Panc1 (cell line): ENCODE measurements around the gene SMYD5. TPM values are rescaled to one million over a fixed set of nuclear protein-coding genes. Genes with fewer than 3 reads are reported as not detected.

ENCODE experiments used
- ATAC-seq: fragments of 200-7000 bp; cut with Tn5 transposase; 2 replicates; pipeline ENCODE4 v1.9.1; 2020; ENCODE audit warnings: mild to moderate bottlenecking, moderate library complexity
- BruUV-seq: library from RNA; stranded (reverse); fragments of 400-500 nt; replicated peaks from 2 replicates; lab custom pipeline; 2021; lab: Mats Ljungman, UMichigan
- CTCF ChIA-PET: fragments of 300-600 bp; sonication (Branson Sonifier 250); formaldehyde crosslinking; loops from one replicate; lab custom pipeline; 2022; ENCODE audit warnings: antibody characterized with exemption; lab: Charles Lee
- POLR2A ChIA-PET: fragments of 300-600 bp; sonication (Branson Sonifier 250); formaldehyde crosslinking; loops from one replicate; lab custom pipeline; 2022; ENCODE audit warnings: antibody characterized with exemption; lab: Charles Lee
- DNase-seq: peaks from one replicate; pipeline ENCODE4 v3.0.0-alpha.2; 2010; ENCODE audit warnings: low read depth, low spot score
- H3K27ac ChIP-seq: 2 replicates; pipeline ENCODE4 v1.5.1; 2011; ENCODE audit warnings: mild to moderate bottlenecking, low read length, inconsistent platforms
- H3K27me3 ChIP-seq: fragments of 200-500 bp; sonication (Bioruptor generic); 2 replicates; pipeline ENCODE4 v1.6.0; 2014; ENCODE audit warnings: low read length, inconsistent platforms; ENCODE audit not compliant: control insufficient read depth, insufficient read depth
- H3K36me3 ChIP-seq: fragments of 200-500 bp; sonication (Bioruptor generic); 2 replicates; pipeline ENCODE4 v1.5.1; 2014; ENCODE audit warnings: inconsistent platforms, mild to moderate bottlenecking, low read length, moderate library complexity; ENCODE audit not compliant: control insufficient read depth, insufficient read depth
- H3K4me1 ChIP-seq: 2 replicates; pipeline ENCODE4 v1.5.1; 2011; ENCODE audit warnings: inconsistent platforms, mild to moderate bottlenecking, low read length, moderate library complexity; ENCODE audit not compliant: control insufficient read depth, insufficient read depth
- H3K4me3 ChIP-seq, 2 experiments: 2 replicates each; pipeline ENCODE4 v1.5.1; 2011 to 2012; ENCODE audit warnings: low read depth in 2 of 2, low read length in 2 of 2, mild to moderate bottlenecking in 2 of 2, inconsistent platforms in 1 of 2, moderate library complexity in 1 of 2
- H3K9me3 ChIP-seq: fragments of 200-500 bp; sonication (Bioruptor generic); 2 replicates; pipeline ENCODE4 v1.5.1; 2014; ENCODE audit warnings: low read depth, mild to moderate bottlenecking, inconsistent platforms, low read length, moderate library complexity; ENCODE audit not compliant: control insufficient read depth, insufficient read depth
- CTCF ChIP-seq: fragments of 450-650 bp; IDR thresholded peaks from 2 replicates; pipeline ENCODE4 v1.5.1; 2017; ENCODE audit warnings: mild to moderate bottlenecking
- POLR2AphosphoS5 ChIP-seq: IDR thresholded peaks from 2 replicates; pipeline ENCODE4 v1.6.1; 2012; ENCODE audit warnings: mild to moderate bottlenecking, low read depth, low read length, moderate library complexity
- REST ChIP-seq, 2 experiments: IDR thresholded peaks; 2 replicates each; pipeline ENCODE4 v1.6.1; 2011 to 2012; ENCODE audit warnings: low read depth in 2 of 2, control low read depth in 1 of 2, low read length in 1 of 2, mild to moderate bottlenecking in 1 of 2, moderate library complexity in 1 of 2; ENCODE audit not compliant: insufficient read depth in 1 of 2
- SIN3A ChIP-seq: IDR thresholded peaks from 2 replicates; pipeline ENCODE4 v1.6.1; 2012; ENCODE audit warnings: low read depth, mild to moderate bottlenecking, low read length, moderate library complexity, borderline replicate concordance; ENCODE audit not compliant: insufficient read depth
- TCF7L2 ChIP-seq: IDR thresholded peaks from 2 replicates; pipeline ENCODE4 v1.6.1; 2011; ENCODE audit warnings: mild to moderate bottlenecking, low read depth, low read length, inconsistent platforms
- in situ Hi-C: cut with HindIII; loops from 2 replicates; pipeline ENCODE4 v1.10.0; 2016; ENCODE audit warnings: low sequenced_read_pairs, low pct_unique_long_range_greater_than_20kb
- intact Hi-C: fragments of 100-400 bp; cut with micrococcal nuclease; formaldehyde crosslinking; loops from one replicate; pipeline ENCODE4 v1.10.0; 2022; ENCODE audit not compliant: unreplicated experiment
- total RNA-seq: library from RNA; stranded (reverse); gene quantifications from one replicate; pipeline ENCODE4 v1.2.1, GENCODE V29; 2021; ENCODE audit not compliant: unreplicated experiment

SMYD5 gene
- total RNA-seq, 1 experiment from 2014 or later, result 37.6 TPM

GRCh38 chr2:73250872-73251846 lies 37.1 kb downstream of the SMYD5 start:
- ChIA-PET POLR2A (interaction anchor here (0.6 to 0.8 kb wide), 2 partner anchors 12 to 19 kb away, joined by 4 to 6 read pairs; no protein-coding TSS in a partner anchor), CTCF (no interaction called here)
- ATAC-seq (no peak), DNase-seq (no peak)
- Histone ChIP-seq H3K27ac (no peak overlapping the region), H3K27me3 (no peaks in the 10 kb centered on the region), H3K9me3 (no peaks in the 10 kb centered on the region), H3K36me3 (peaks cover 31% of the 10 kb centered on the region), H3K4me1 (no peaks in the 10 kb centered on the region), H3K4me3 (no peak overlapping the region)
- BruUV-seq, result no TSS peak
- intact Hi-C loops, result no loop called here
- no peak for TF ChIP-seq SIN3A
- TF ChIP-seq POLR2AphosphoS5, result no peak
- TF ChIP-seq TCF7L2, result no peak
- no peak for TF ChIP-seq CTCF
- TF ChIP-seq REST (IDR thresholded peaks at IDR 0.05; ENCODE audit: insufficient read depth in 1 of 2, low read depth in 2 of 2, low read length in 1 of 2), result no peak
- in situ Hi-C loops, result no loop called here

GRCh38 chr2:73252238-73253027 lies 38.4 kb downstream of the SMYD5 start:
- BruUV-seq, result no TSS peak
- TF ChIP-seq POLR2AphosphoS5 (no peak), TCF7L2 (no peak), REST (IDR thresholded peaks at IDR 0.05; ENCODE audit: insufficient read depth in 1 of 2, low read depth in 2 of 2, low read length in 1 of 2) (no peak), CTCF (no peak), SIN3A (no peak)
- Histone ChIP-seq H3K4me1 (no peaks in the 10 kb centered on the region), H3K9me3 (no peaks in the 10 kb centered on the region), H3K27ac (no peak overlapping the region), H3K27me3 (no peaks in the 10 kb centered on the region), H3K36me3 (peaks cover 22% of the 10 kb centered on the region), H3K4me3 (no peak overlapping the region)
- intact Hi-C loops, result no loop called here
- no peak for DNase-seq
- in situ Hi-C loops, result no loop called here
- ATAC-seq, result no peak
- POLR2A ChIA-PET, result no interaction called here
- CTCF ChIA-PET, result no interaction called here
